GM23338 (cell line): ENCODE measurements around the gene S100PBP. TPM values are rescaled to one million over a fixed set of nuclear protein-coding genes. Genes with fewer than 3 reads are reported as not detected.

ENCODE experiments used
- ATAC-seq: fragments of 200-7000 bp; cut with Tn5 transposase; 3 replicates; pipeline ENCODE4 v1.9.1; 2020
- DNase-seq: peaks from one replicate; pipeline ENCODE4 v3.0.0-alpha.2; 2015; ENCODE audit warnings: low spot score
- H2AFZ ChIP-seq: fragments of 200-600 bp; sonication (generic); 2 replicates; pipeline ENCODE4 v1.8.0; 2016; ENCODE audit warnings: antibody characterized with exemption, mild to moderate bottlenecking, moderate library complexity
- H3F3A ChIP-seq: fragments of 200-600 bp; sonication (generic); replicated peaks from 2 replicates; pipeline ENCODE4 v1.8.0; 2017; ENCODE audit warnings: antibody characterized with exemption, mixed run types, low read depth
- H3K27ac ChIP-seq: fragments of 200-600 bp; sonication (generic); 2 replicates; pipeline ENCODE4 v1.6.1; 2016; ENCODE audit warnings: low read depth
- H3K27me3 ChIP-seq: fragments of 200-600 bp; sonication (generic); 2 replicates; pipeline ENCODE4 v1.8.0; 2016; ENCODE audit warnings: mild to moderate bottlenecking, mixed run types, moderate library complexity; ENCODE audit not compliant: insufficient read depth
- H3K36me3 ChIP-seq: fragments of 200-600 bp; sonication (generic); 2 replicates; pipeline ENCODE4 v1.8.0; 2016; ENCODE audit warnings: mild to moderate bottlenecking; ENCODE audit not compliant: insufficient read depth
- H3K4me1 ChIP-seq: fragments of 200-600 bp; sonication (generic); 2 replicates; pipeline ENCODE4 v1.8.0; 2016; ENCODE audit warnings: mild to moderate bottlenecking, moderate library complexity; ENCODE audit not compliant: insufficient read depth
- H3K4me2 ChIP-seq: fragments of 200-600 bp; sonication (generic); 2 replicates; pipeline ENCODE4 v1.7.1; 2017; ENCODE audit warnings: mixed run types
- H3K4me3 ChIP-seq: fragments of 200-600 bp; sonication (generic); 2 replicates; pipeline ENCODE4 v1.6.1; 2016; ENCODE audit warnings: mixed run types
- H3K79me2 ChIP-seq: fragments of 200-600 bp; sonication (generic); replicated peaks from 2 replicates; pipeline ENCODE4 v1.8.0; 2017; ENCODE audit warnings: mild to moderate bottlenecking; ENCODE audit not compliant: insufficient read depth
- H3K9me2 ChIP-seq: fragments of 200-600 bp; sonication (generic); 2 replicates; pipeline ENCODE4 v1.8.0; 2017; ENCODE audit not compliant: insufficient read depth
- H4K20me1 ChIP-seq: fragments of 200-600 bp; sonication (generic); replicated peaks from 2 replicates; pipeline ENCODE4 v1.8.0; 2017; ENCODE audit warnings: mild to moderate bottlenecking; ENCODE audit not compliant: insufficient read depth
- H3K27ac Mint-ChIP-seq: 2 replicates; pipeline ENCODE4 v1.8.0; 2020; ENCODE audit warnings: inconsistent platforms, mild to moderate bottlenecking, moderate library complexity, mixed read lengths
- H3K27me3 Mint-ChIP-seq: 3 replicates; pipeline ENCODE4 v1.8.0; 2022; ENCODE audit warnings: low read depth, mild to moderate bottlenecking, moderate library complexity, mixed read lengths, inconsistent platforms; ENCODE audit not compliant: insufficient read depth, poor library complexity
- H3K36me3 Mint-ChIP-seq: 3 replicates; pipeline ENCODE4 v1.8.0; 2021; ENCODE audit warnings: low read depth, mild to moderate bottlenecking, inconsistent platforms, moderate library complexity, mixed read lengths
- H3K4me1 Mint-ChIP-seq: 3 replicates; pipeline ENCODE4 v1.8.0; 2020; ENCODE audit warnings: mild to moderate bottlenecking, inconsistent platforms, mixed read lengths
- H3K4me3 Mint-ChIP-seq: 3 replicates; pipeline ENCODE4 v1.8.0; 2021; ENCODE audit warnings: moderate library complexity, mild to moderate bottlenecking, inconsistent platforms, mixed read lengths
- H3K9me3 Mint-ChIP-seq: 3 replicates; pipeline ENCODE4 v1.8.0; 2020; ENCODE audit warnings: moderate library complexity, mild to moderate bottlenecking, inconsistent platforms, mixed read lengths
- ETS1 ChIP-seq: IDR thresholded peaks from 2 replicates; pipeline ENCODE4 v1.6.1; 2016; ENCODE audit warnings: antibody characterized with exemption
- EZH2 ChIP-seq: fragments of 200-600 bp; sonication (generic); IDR thresholded peaks from one replicate; pipeline ENCODE4 v1.8.0; 2017; ENCODE audit warnings: antibody characterized with exemption, mild to moderate bottlenecking, low read depth; ENCODE audit not compliant: unreplicated experiment
- NANOG ChIP-seq: IDR thresholded peaks from 2 replicates; pipeline ENCODE4 v1.6.1; 2016; ENCODE audit warnings: antibody characterized with exemption, borderline replicate concordance
- ZNF114 ChIP-seq: fragments of 250-450 bp; sonication (Bioruptor Pico); IDR thresholded peaks from 2 replicates; pipeline ENCODE4 v1.5.0; 2020; ENCODE audit warnings: mild to moderate bottlenecking, moderate library complexity
- polyA plus RNA-seq: library from polyadenylated mRNA; unstranded; fragments of >200 nt; fragmentation: Nextera tagmentation; extraction: Ambion mirVana; gene quantifications from 2 replicates; pipeline ENCODE4 v1.2.1, GENCODE V29; 2016
- total RNA-seq: library from RNA; depleted of rRNA; stranded (reverse); fragments of >200 nt; shearing (Covaris generic); gene quantifications from 2 replicates; pipeline ENCODE4 v1.2.3, GENCODE V29; 2014
- TF ChIP-seq, protein P1 (sequence below): IDR thresholded peaks from one replicate; pipeline ENCODE4 v1.6.1; 2018; ENCODE audit warnings: antibody characterized with exemption; ENCODE audit not compliant: unreplicated experiment
- TF ChIP-seq, protein P2 (sequence below), 2 experiments: fragments of 200-600 bp in 1 of 2; sonication (generic) in 1 of 2; conservative IDR thresholded peaks; 2 replicates each; pipeline versions ENCODE4 v1.5.1 to v1.6.1; 2016 to 2017; ENCODE audit warnings: antibody characterized with exemption in 2 of 2, low read depth in 2 of 2, mild to moderate bottlenecking in 2 of 2, moderate library complexity in 1 of 2
- TF ChIP-seq, protein P3 (sequence below): fragments of 250-450 bp; sonication (Bioruptor Pico); IDR thresholded peaks from 2 replicates; pipeline ENCODE4 v1.5.0; 2020; ENCODE audit warnings: mild to moderate bottlenecking, moderate library complexity

S100PBP gene
- total and polyA plus RNA-seq, 2 experiments from 2014 or later: 30.6 to 65.2 TPM

DNA sequence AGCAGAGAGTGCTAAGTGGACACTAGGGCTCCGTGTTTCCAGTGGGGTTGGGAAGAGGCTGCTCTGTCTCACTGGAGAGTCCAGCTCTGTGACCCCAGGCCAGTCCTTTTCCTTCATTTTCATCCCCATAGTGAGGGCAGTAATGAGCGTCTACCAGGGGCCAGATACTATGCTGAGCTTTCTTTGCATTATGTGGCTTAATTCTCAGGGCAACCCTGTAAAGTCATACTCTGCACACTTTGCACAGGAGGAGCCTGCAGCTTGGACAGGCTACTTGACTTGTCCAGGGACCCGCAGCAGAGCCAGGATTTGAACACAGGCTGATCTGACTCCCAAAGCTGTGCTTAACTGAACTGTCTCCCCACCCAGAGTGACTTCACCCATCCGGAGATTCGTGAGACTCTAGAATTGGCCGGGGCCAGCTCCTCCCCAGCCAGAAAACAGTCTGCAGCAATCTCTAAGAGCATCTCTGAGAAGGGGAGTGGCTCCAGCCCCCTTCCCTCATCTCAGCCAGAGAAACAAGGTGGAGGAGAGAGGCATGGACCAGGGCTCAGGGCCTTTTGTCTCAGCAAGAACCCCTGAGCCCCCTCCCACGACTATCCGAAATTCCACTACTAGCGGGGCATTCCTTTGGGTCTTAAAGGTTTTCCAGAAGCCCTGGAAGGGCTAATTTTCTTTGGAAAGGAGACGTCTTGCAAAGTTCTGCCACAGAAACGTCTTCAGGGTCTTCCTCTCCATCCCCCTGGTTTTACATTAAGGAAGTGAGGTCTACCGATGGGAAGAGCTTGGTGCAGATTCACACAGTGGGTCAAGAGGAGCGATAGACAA is 54.1 kb downstream of the S100PBP start:
- Histone ChIP-seq H3F3A (peaks cover 9% of the 10 kb centered on the region; the same call in 1 of the 2 replicates), H3K27ac (no peak overlapping the region), H2AFZ (peak overlapping the region; percentile 66; the same call in 1 of the 2 replicates), H4K20me1 (no peaks in the 10 kb centered on the region), H3K4me2 (peak overlapping the region; percentile 88), H3K4me1 (peaks cover 30% of the 10 kb centered on the region), H3K9me2 (no peaks in the 10 kb centered on the region), H3K36me3 (no peaks in the 10 kb centered on the region), H3K79me2 (no peaks in the 10 kb centered on the region), H3K4me3 (peak overlapping the region; percentile 61), H3K27me3 (peaks cover 38% of the 10 kb centered on the region)
- DNase-seq: peak; percentile 43
- H3K4me1 Mint-ChIP-seq: peaks cover 39% of the 10 kb centered on the region
- no peaks in the 10 kb centered on the region; the same call in 2 of the 3 replicates for H3K9me3 Mint-ChIP-seq
- ATAC-seq: peak; percentile 3; the same call in 1 of the 3 replicates
- H3K36me3 Mint-ChIP-seq: no peaks in the 10 kb centered on the region; the same call in 2 of the 3 replicates
- peaks cover 34% of the 10 kb centered on the region for H3K27me3 Mint-ChIP-seq
- TF ChIP-seq, protein P1, sequence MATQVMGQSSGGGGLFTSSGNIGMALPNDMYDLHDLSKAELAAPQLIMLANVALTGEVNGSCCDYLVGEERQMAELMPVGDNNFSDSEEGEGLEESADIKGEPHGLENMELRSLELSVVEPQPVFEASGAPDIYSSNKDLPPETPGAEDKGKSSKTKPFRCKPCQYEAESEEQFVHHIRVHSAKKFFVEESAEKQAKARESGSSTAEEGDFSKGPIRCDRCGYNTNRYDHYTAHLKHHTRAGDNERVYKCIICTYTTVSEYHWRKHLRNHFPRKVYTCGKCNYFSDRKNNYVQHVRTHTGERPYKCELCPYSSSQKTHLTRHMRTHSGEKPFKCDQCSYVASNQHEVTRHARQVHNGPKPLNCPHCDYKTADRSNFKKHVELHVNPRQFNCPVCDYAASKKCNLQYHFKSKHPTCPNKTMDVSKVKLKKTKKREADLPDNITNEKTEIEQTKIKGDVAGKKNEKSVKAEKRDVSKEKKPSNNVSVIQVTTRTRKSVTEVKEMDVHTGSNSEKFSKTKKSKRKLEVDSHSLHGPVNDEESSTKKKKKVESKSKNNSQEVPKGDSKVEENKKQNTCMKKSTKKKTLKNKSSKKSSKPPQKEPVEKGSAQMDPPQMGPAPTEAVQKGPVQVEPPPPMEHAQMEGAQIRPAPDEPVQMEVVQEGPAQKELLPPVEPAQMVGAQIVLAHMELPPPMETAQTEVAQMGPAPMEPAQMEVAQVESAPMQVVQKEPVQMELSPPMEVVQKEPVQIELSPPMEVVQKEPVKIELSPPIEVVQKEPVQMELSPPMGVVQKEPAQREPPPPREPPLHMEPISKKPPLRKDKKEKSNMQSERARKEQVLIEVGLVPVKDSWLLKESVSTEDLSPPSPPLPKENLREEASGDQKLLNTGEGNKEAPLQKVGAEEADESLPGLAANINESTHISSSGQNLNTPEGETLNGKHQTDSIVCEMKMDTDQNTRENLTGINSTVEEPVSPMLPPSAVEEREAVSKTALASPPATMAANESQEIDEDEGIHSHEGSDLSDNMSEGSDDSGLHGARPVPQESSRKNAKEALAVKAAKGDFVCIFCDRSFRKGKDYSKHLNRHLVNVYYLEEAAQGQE: no peak
- TF ChIP-seq, protein P2, sequence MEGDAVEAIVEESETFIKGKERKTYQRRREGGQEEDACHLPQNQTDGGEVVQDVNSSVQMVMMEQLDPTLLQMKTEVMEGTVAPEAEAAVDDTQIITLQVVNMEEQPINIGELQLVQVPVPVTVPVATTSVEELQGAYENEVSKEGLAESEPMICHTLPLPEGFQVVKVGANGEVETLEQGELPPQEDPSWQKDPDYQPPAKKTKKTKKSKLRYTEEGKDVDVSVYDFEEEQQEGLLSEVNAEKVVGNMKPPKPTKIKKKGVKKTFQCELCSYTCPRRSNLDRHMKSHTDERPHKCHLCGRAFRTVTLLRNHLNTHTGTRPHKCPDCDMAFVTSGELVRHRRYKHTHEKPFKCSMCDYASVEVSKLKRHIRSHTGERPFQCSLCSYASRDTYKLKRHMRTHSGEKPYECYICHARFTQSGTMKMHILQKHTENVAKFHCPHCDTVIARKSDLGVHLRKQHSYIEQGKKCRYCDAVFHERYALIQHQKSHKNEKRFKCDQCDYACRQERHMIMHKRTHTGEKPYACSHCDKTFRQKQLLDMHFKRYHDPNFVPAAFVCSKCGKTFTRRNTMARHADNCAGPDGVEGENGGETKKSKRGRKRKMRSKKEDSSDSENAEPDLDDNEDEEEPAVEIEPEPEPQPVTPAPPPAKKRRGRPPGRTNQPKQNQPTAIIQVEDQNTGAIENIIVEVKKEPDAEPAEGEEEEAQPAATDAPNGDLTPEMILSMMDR (conservative IDR thresholded peaks at IDR 0.05; ENCODE audit: low read depth in 2 of 2): no peak
- TF ChIP-seq ZNF114 (CRISPR knock-in tag) (no peak), EZH2 (peak; percentile 0)
- H3K4me3 Mint-ChIP-seq: peak overlapping the region; percentile 70
- H3K27ac Mint-ChIP-seq: no peak overlapping the region

DNA sequence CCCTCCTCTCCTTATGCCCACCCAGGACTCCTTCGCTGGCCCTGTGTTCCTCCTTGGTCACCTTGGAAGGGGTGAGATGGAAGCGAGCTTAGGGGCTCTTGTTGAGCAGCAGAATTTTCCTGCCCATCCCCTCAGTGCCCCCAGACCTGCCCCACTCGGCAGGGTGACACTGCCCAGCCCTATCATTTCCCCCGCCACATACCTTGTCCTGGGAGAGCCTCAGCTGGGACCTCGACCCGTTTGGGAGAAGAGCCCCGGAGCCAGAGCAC is 54.7 kb downstream of the S100PBP start:
- Mint-ChIP-seq H3K27me3 (peaks cover 34% of the 10 kb centered on the region), H3K27ac (no peak overlapping the region), H3K9me3 (no peaks in the 10 kb centered on the region; the same call in 2 of the 3 replicates), H3K4me3 (peak overlapping the region; percentile 70; the same call in 1 of the 3 replicates), H3K4me1 (peaks cover 43% of the 10 kb centered on the region), H3K36me3 (no peaks in the 10 kb centered on the region; the same call in 2 of the 3 replicates)
- peak overlapping the region; percentile 61; the same call in 1 of the 2 replicates for H3K4me3 ChIP-seq
- no peaks in the 10 kb centered on the region for H3K36me3 ChIP-seq
- ATAC-seq (no peak), DNase-seq (no peak)
- H3K4me2 ChIP-seq: peak overlapping the region; percentile 88
- no peak overlapping the region for H2AFZ ChIP-seq
- H3F3A ChIP-seq: peaks cover 9% of the 10 kb centered on the region; the same call in 1 of the 2 replicates
- no peaks in the 10 kb centered on the region for H3K9me2 ChIP-seq
- H4K20me1 ChIP-seq: no peaks in the 10 kb centered on the region
- no peaks in the 10 kb centered on the region for H3K79me2 ChIP-seq
- peaks cover 33% of the 10 kb centered on the region for H3K4me1 ChIP-seq
- H3K27ac ChIP-seq: no peak overlapping the region
- H3K27me3 ChIP-seq: peaks cover 38% of the 10 kb centered on the region
- TF ChIP-seq, protein P3, sequence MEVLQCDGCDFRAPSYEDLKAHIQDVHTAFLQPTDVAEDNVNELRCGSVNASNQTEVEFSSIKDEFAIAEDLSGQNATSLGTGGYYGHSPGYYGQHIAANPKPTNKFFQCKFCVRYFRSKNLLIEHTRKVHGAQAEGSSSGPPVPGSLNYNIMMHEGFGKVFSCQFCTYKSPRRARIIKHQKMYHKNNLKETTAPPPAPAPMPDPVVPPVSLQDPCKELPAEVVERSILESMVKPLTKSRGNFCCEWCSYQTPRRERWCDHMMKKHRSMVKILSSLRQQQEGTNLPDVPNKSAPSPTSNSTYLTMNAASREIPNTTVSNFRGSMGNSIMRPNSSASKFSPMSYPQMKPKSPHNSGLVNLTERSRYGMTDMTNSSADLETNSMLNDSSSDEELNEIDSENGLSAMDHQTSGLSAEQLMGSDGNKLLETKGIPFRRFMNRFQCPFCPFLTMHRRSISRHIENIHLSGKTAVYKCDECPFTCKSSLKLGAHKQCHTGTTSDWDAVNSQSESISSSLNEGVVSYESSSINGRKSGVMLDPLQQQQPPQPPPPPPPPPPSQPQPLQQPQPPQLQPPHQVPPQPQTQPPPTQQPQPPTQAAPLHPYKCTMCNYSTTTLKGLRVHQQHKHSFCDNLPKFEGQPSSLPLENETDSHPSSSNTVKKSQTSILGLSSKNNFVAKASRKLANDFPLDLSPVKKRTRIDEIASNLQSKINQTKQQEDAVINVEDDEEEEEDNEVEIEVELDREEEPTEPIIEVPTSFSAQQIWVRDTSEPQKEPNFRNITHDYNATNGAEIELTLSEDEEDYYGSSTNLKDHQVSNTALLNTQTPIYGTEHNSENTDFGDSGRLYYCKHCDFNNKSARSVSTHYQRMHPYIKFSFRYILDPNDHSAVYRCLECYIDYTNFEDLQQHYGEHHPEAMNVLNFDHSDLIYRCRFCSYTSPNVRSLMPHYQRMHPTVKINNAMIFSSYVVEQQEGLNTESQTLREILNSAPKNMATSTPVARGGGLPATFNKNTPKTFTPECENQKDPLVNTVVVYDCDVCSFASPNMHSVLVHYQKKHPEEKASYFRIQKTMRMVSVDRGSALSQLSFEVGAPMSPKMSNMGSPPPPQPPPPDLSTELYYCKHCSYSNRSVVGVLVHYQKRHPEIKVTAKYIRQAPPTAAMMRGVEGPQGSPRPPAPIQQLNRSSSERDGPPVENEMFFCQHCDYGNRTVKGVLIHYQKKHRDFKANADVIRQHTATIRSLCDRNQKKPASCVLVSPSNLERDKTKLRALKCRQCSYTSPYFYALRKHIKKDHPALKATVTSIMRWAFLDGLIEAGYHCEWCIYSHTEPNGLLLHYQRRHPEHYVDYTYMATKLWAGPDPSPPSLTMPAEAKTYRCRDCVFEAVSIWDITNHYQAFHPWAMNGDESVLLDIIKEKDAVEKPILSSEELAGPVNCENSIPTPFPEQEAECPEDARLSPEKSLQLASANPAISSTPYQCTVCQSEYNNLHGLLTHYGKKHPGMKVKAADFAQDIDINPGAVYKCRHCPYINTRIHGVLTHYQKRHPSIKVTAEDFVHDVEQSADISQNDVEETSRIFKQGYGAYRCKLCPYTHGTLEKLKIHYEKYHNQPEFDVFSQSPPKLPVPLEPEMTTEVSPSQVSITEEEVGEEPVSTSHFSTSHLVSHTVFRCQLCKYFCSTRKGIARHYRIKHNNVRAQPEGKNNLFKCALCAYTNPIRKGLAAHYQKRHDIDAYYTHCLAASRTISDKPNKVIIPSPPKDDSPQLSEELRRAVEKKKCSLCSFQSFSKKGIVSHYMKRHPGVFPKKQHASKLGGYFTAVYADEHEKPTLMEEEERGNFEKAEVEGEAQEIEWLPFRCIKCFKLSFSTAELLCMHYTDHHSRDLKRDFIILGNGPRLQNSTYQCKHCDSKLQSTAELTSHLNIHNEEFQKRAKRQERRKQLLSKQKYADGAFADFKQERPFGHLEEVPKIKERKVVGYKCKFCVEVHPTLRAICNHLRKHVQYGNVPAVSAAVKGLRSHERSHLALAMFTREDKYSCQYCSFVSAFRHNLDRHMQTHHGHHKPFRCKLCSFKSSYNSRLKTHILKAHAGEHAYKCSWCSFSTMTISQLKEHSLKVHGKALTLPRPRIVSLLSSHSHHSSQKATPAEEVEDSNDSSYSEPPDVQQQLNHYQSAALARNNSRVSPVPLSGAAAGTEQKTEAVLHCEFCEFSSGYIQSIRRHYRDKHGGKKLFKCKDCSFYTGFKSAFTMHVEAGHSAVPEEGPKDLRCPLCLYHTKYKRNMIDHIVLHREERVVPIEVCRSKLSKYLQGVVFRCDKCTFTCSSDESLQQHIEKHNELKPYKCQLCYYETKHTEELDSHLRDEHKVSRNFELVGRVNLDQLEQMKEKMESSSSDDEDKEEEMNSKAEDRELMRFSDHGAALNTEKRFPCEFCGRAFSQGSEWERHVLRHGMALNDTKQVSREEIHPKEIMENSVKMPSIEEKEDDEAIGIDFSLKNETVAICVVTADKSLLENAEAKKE: no peak
- TF ChIP-seq NANOG (no peak), ETS1 (no peak)
